Effector memory CD4-positive, alpha-beta T cell (primary cell): Measurements from ENCODE around the gene PHF21A.

Source experiments
- DNase-seq, 3 donors: peaks; one replicate each; pipeline ENCODE4 v3.0.0-alpha.2; 2020
- H3K27ac ChIP-seq: 2 replicates; pipeline ENCODE4 v1.7.0; 2013; ENCODE audit warnings: mild to moderate bottlenecking, low read length, moderate library complexity; ENCODE audit not compliant: insufficient read depth, poor library complexity, severe bottlenecking
- H3K27me3 ChIP-seq: replicated peaks from 2 replicates; pipeline ENCODE4 v1.7.0; 2013; ENCODE audit warnings: mild to moderate bottlenecking, low read length; ENCODE audit not compliant: insufficient read depth, control insufficient read depth, poor library complexity, severe bottlenecking
- H3K36me3 ChIP-seq: 2 replicates; pipeline ENCODE4 v1.7.0; 2013; ENCODE audit warnings: mild to moderate bottlenecking, low read length, moderate library complexity; ENCODE audit not compliant: control insufficient read depth, insufficient read depth
- H3K4me1 ChIP-seq: 2 replicates; pipeline ENCODE4 v1.7.0; 2013; ENCODE audit warnings: low read length, mild to moderate bottlenecking; ENCODE audit not compliant: control insufficient read depth, insufficient read depth, poor library complexity, severe bottlenecking
- H3K4me3 ChIP-seq: 2 replicates; pipeline ENCODE4 v1.7.0; 2013; ENCODE audit warnings: low read length, low read depth, mild to moderate bottlenecking; ENCODE audit not compliant: insufficient read depth, poor library complexity, severe bottlenecking
- H3K9me3 ChIP-seq: 2 replicates; pipeline ENCODE4 v1.7.0; 2013; ENCODE audit warnings: mild to moderate bottlenecking, low read length, moderate library complexity; ENCODE audit not compliant: control insufficient read depth

The PHF21A gene

GRCh38 chr11:45892856-45893255 lies 228.4 kb downstream of the PHF21A start:
- no peak for DNase-seq
- no peak overlapping the region for H3K27ac ChIP-seq
- H3K9me3 ChIP-seq = no peaks in the 10 kb centered on the region
- peaks cover 6% of the 10 kb centered on the region for H3K27me3 ChIP-seq
- H3K4me3 ChIP-seq = no peak overlapping the region
- H3K36me3 ChIP-seq = no peaks in the 10 kb centered on the region
- H3K4me1 ChIP-seq = no peaks in the 10 kb centered on the region

GRCh38 chr11:45890886-45891550 lies 230.2 kb downstream of the PHF21A start:
- Histone ChIP-seq H3K27me3 (no peaks in the 10 kb centered on the region), H3K27ac (no peak overlapping the region), H3K4me1 (peaks cover 1% of the 10 kb centered on the region), H3K36me3 (no peaks in the 10 kb centered on the region), H3K4me3 (no peak overlapping the region), H3K9me3 (no peaks in the 10 kb centered on the region)
- no peak for DNase-seq

GRCh38 chr11:45889966-45890365 lies 231.3 kb downstream of the PHF21A start:
- Histone ChIP-seq H3K27ac (no peak overlapping the region), H3K36me3 (no peaks in the 10 kb centered on the region), H3K4me3 (no peak overlapping the region), H3K9me3 (no peaks in the 10 kb centered on the region), H3K27me3 (no peaks in the 10 kb centered on the region), H3K4me1 (peaks cover 9% of the 10 kb centered on the region)
- DNase-seq = no peak

- Histone ChIP-seq H3K36me3 (no peaks in the 10 kb centered on the region), H3K27ac (no peak overlapping the region), H3K9me3 (no peaks in the 10 kb centered on the region), H3K4me3 (no peak overlapping the region), H3K4me1 (peaks cover 11% of the 10 kb centered on the region), H3K27me3 (no peaks in the 10 kb centered on the region)
- DNase-seq = no peak
These were observed 231.7 kb downstream of the PHF21A start for GRCh38 chr11:45889555-45889954.

GRCh38 chr11:45887587-45887986 lies 233.7 kb downstream of the PHF21A start:
- Histone ChIP-seq H3K4me1 (peaks cover 11% of the 10 kb centered on the region), H3K27me3 (no peaks in the 10 kb centered on the region), H3K27ac (no peak overlapping the region), H3K36me3 (no peaks in the 10 kb centered on the region), H3K4me3 (no peak overlapping the region), H3K9me3 (no peaks in the 10 kb centered on the region)
- no peak for DNase-seq

GRCh38 chr11:45886816-45887520 lies 234.3 kb downstream of the PHF21A start:
- H3K9me3 ChIP-seq = no peaks in the 10 kb centered on the region
- H3K36me3 ChIP-seq = no peaks in the 10 kb centered on the region
- H3K27ac ChIP-seq = no peak overlapping the region
- H3K4me1 ChIP-seq = peaks cover 11% of the 10 kb centered on the region
- H3K4me3 ChIP-seq = no peak overlapping the region
- H3K27me3 ChIP-seq = no peaks in the 10 kb centered on the region
- no peak for DNase-seq

GRCh38 chr11:45885921-45886721 lies 235.1 kb downstream of the PHF21A start:
- peak overlapping the region; percentile 52 for H3K4me3 ChIP-seq
- H3K27me3 ChIP-seq = no peaks in the 10 kb centered on the region
- no peak for DNase-seq
- peaks cover 8% of the 10 kb centered on the region for H3K36me3 ChIP-seq
- H3K4me1 ChIP-seq = peaks cover 11% of the 10 kb centered on the region
- no peak overlapping the region for H3K27ac ChIP-seq
- H3K9me3 ChIP-seq = no peaks in the 10 kb centered on the region

- peak; percentile 31 to 41 (median 33) for DNase-seq
- Histone ChIP-seq H3K27ac (no peak within 1 kb of the TSS), H3K9me3 (no peaks in the 10 kb centered on the region), H3K36me3 (peaks cover 15% of the 10 kb centered on the region), H3K27me3 (no peaks in the 10 kb centered on the region), H3K4me1 (peaks cover 11% of the 10 kb centered on the region), H3K4me3 (peak within 1 kb of the TSS; percentile 52)
These were observed 235.9 kb downstream of the PHF21A start, which contains the start of gene MAPK8IP1 for GRCh38 chr11:45885274-45885920. TSS of gene MAPK8IP1 (plus strand) at chr11:45885651. CDS start at chr11:45885821, 170 bp downstream.

GRCh38 chr11:45884596-45885185 lies 236.6 kb downstream of the PHF21A start:
- Histone ChIP-seq H3K27ac (no peak overlapping the region), H3K9me3 (no peaks in the 10 kb centered on the region), H3K27me3 (no peaks in the 10 kb centered on the region), H3K36me3 (peaks cover 21% of the 10 kb centered on the region), H3K4me3 (no peak overlapping the region), H3K4me1 (peaks cover 11% of the 10 kb centered on the region)
- DNase-seq = no peak
